ENCODE measurements around the gene NALCN. TPM values are rescaled to one million over a fixed set of nuclear protein-coding genes. Genes with fewer than 3 reads are reported as not detected.

Gene NALCN
- total and polyA plus RNA-seq, 4 experiments from 2014 or later = not detected

DNA sequence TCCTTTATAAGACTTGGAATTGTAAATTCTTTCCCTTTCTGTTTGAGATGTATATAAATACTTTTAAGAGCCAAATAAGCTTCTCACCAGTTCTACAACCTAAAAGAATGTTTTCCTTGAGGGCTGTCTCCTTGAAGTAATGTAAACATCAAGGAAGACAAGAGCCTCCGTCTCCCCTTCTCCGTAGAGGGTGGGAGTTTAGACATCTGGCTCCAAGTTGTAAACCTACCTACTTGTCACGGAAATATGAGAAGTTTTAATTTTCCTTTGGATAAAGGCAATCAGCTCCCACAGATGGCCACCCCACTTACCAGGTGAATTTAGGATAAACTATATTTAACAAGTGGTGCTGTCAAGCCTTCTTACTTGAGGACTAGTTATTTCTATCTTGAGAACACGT is 237.9 kb downstream of the NALCN start:
- ChIA-PET CTCF (ENCODE audit: partially characterized antibody) (no interaction called here), POLR2A (ENCODE audit: partially characterized antibody) (no interaction called here)
- no peaks in the 10 kb centered on the region for H3K9me3 ChIP-seq (ENCODE audit: control insufficient read depth in 1 of 2, low read length in 2 of 2)
- H3K27ac ChIP-seq (ENCODE audit: low read depth, low read length) = no peak overlapping the region
- Mint-ChIP-seq H3K4me3 (no peak overlapping the region), H3K9me3 (no peaks in the 10 kb centered on the region), H3K4me1 (no peaks in the 10 kb centered on the region), H3K36me3 (no peaks in the 10 kb centered on the region), H3K27ac (no peak overlapping the region), H3K27me3 (peaks cover 2% of the 10 kb centered on the region in 2 donors)
- H3K4me1 ChIP-seq (ENCODE audit: insufficient read depth, low read length) = no peaks in the 10 kb centered on the region
- H3K4me3 ChIP-seq (ENCODE audit: low read length in 2 of 2) = no peak overlapping the region
- H3K36me3 ChIP-seq (ENCODE audit: insufficient read depth, low read length) = no peaks in the 10 kb centered on the region
- no peaks in the 10 kb centered on the region for H3K27me3 ChIP-seq (ENCODE audit: insufficient read depth, low read length)
- DNase-seq = no peak
- intact Hi-C loops (cut with micrococcal nuclease) = no loop called here

DNA sequence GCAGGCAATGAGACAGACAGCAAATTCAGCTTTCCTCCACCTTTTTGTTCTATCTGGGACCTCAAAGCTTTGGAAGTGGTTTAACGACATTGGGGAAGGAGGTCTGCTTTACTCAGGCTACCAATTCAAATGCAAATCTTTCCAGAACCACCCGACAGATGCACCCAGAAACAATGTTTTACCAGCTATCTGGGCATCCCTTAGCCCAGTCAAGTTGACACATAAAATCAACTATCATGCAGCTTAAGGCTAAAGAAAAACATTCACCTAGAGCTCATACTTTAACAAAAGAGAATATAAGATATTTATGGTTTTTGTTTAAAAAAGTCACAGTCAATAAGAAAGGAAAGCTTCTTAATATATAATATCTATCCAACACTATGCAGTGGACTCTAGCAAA is 246.0 kb downstream of the NALCN start:
- H3K4me3 Mint-ChIP-seq = no peak overlapping the region
- ChIA-PET CTCF (ENCODE audit: partially characterized antibody) (no interaction called here), POLR2A (ENCODE audit: partially characterized antibody) (no interaction called here)
- Histone ChIP-seq H3K9me3 (ENCODE audit: control insufficient read depth in 1 of 2, low read length in 2 of 2) (no peaks in the 10 kb centered on the region), H3K27ac (ENCODE audit: low read depth, low read length) (no peak overlapping the region), H3K4me1 (ENCODE audit: insufficient read depth, low read length) (no peaks in the 10 kb centered on the region), H3K27me3 (ENCODE audit: insufficient read depth, low read length) (no peaks in the 10 kb centered on the region), H3K36me3 (ENCODE audit: insufficient read depth, low read length) (no peaks in the 10 kb centered on the region), H3K4me3 (ENCODE audit: low read length in 2 of 2) (no peak overlapping the region)
- no peaks in the 10 kb centered on the region for H3K4me1 Mint-ChIP-seq
- H3K27me3 Mint-ChIP-seq = peaks cover 2 to 6% of the 10 kb centered on the region in 2 donors
- H3K27ac Mint-ChIP-seq = no peak overlapping the region
- no peaks in the 10 kb centered on the region for H3K36me3 Mint-ChIP-seq
- H3K9me3 Mint-ChIP-seq = no peaks in the 10 kb centered on the region
- no peak for DNase-seq
- intact Hi-C loops (cut with micrococcal nuclease) = no loop called here

DNA sequence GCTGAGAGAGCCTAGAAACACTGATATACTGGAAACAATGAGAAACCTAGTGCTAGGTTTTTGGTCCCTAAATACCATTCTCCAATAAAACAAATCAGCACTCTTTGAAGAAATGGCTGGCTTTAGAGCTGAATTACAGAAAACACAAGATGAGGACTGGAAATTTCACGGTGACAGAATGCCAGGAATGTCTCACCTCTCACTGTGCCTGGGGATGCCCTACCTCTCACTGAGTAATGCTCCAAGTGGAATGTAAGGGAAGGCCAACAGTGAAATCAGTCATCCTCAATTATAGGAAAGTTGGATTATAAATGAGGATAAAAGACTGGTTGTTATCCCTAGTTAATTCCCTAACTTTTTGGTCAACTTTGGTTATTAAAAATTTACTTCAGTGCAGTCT is 259.0 kb downstream of the NALCN start:
- no peak overlapping the region for H3K4me3 ChIP-seq (ENCODE audit: low read length in 2 of 2)

DNA sequence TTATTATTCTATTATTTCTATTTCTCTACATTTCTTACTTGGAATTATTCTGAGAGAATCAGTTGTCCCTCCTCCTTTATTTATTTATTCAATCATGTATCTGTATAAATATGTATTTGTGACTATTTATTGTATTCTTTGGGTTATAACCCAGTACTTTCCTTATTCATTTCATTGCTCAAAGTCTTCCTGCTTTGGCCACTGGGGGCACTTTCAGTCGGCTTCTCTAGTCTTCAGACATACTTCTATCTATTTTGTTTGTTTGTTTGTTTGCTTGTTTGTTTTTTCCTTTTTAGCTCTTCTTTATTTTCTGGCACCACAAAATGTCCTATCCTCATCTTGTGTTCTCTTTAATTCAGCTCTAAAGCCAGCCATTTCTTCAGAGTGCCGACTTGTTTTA is 260.4 kb downstream of the NALCN start:
- Histone ChIP-seq H3K4me1 (ENCODE audit: insufficient read depth, low read length) (no peaks in the 10 kb centered on the region), H3K9me3 (ENCODE audit: control insufficient read depth in 1 of 2, low read length in 2 of 2) (no peaks in the 10 kb centered on the region), H3K27ac (ENCODE audit: low read depth, low read length) (no peak overlapping the region), H3K4me3 (ENCODE audit: low read length in 2 of 2) (no peak overlapping the region), H3K36me3 (ENCODE audit: insufficient read depth, low read length) (no peaks in the 10 kb centered on the region), H3K27me3 (ENCODE audit: insufficient read depth, low read length) (no peaks in the 10 kb centered on the region)
- Mint-ChIP-seq H3K27me3 (peaks cover 11 to 17% of the 10 kb centered on the region in 2 donors), H3K9me3 (peaks cover 0 to 1% (median 0%) of the 10 kb centered on the region in 8 donors), H3K4me1 (peaks cover 0 to 4% (median under 1%) of the 10 kb centered on the region in 4 donors), H3K36me3 (no peaks in the 10 kb centered on the region), H3K27ac (no peak overlapping the region), H3K4me3 (no peak overlapping the region)
- CTCF ChIA-PET (ENCODE audit: partially characterized antibody) = interaction anchor here (1.2 to 7.2 kb wide), 3 partner anchors 9 to 13 kb away, joined by 3 to 46 read pairs (median 4); no protein-coding TSS in a partner anchor
- DNase-seq = no peak
- intact Hi-C loops (cut with micrococcal nuclease) = no loop called here
- POLR2A ChIA-PET (ENCODE audit: partially characterized antibody) = no interaction called here

More for the DNA sequence above, 259.0 kb downstream of the NALCN start:
- no peaks in the 10 kb centered on the region for H3K36me3 Mint-ChIP-seq
- H3K27me3 Mint-ChIP-seq = peaks cover 7 to 14% of the 10 kb centered on the region in 2 donors
- H3K9me3 ChIP-seq (ENCODE audit: control insufficient read depth in 1 of 2, low read length in 2 of 2) = no peaks in the 10 kb centered on the region
- no peak overlapping the region for H3K4me3 Mint-ChIP-seq
- H3K27ac ChIP-seq (ENCODE audit: low read depth, low read length) = no peak overlapping the region
- ChIA-PET CTCF (ENCODE audit: partially characterized antibody) (interaction anchor here (1.6 to 7.2 kb wide), 2 partner anchors 9 to 12 kb away, joined by 4 to 46 read pairs; no protein-coding TSS in a partner anchor), POLR2A (ENCODE audit: partially characterized antibody) (no interaction called here)
- H3K4me1 Mint-ChIP-seq = peaks cover 0 to 8% (median under 1%) of the 10 kb centered on the region in 4 donors
- H3K9me3 Mint-ChIP-seq = peaks cover 0 to 1% (median 0%) of the 10 kb centered on the region in 8 donors
- no peaks in the 10 kb centered on the region for H3K4me1 ChIP-seq (ENCODE audit: insufficient read depth, low read length)
- no peak for DNase-seq
- no peak overlapping the region for H3K27ac Mint-ChIP-seq
- intact Hi-C loops (cut with micrococcal nuclease) = no loop called here
- H3K36me3 ChIP-seq (ENCODE audit: insufficient read depth, low read length) = no peaks in the 10 kb centered on the region
- H3K27me3 ChIP-seq (ENCODE audit: insufficient read depth, low read length) = no peaks in the 10 kb centered on the region

DNA sequence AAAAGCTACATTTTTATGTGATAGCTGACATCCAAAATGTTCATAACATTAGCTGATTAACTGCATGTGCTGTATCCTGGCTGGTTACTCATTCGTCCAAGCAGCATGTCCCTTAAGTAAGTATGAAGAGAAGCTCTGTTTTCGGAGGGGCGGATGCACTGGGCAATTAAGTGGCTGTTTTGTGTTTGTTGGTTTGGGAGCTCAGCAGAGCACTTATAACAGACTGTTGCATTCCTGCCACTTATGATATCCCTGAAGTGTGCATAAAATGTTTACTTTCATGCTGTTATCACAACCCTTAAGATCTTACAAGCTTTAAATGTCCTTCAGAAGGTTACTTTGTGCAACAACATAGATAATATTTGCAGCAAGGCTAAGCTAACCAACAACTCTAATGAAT is 264.1 kb downstream of the NALCN start:
- Histone ChIP-seq H3K9me3 (ENCODE audit: control insufficient read depth in 1 of 2, low read length in 2 of 2) (no peaks in the 10 kb centered on the region), H3K27me3 (ENCODE audit: insufficient read depth, low read length) (no peaks in the 10 kb centered on the region), H3K27ac (ENCODE audit: low read depth, low read length) (no peak overlapping the region), H3K4me1 (ENCODE audit: insufficient read depth, low read length) (no peaks in the 10 kb centered on the region), H3K4me3 (ENCODE audit: low read length in 2 of 2) (no peak overlapping the region), H3K36me3 (ENCODE audit: insufficient read depth, low read length) (no peaks in the 10 kb centered on the region)
- Mint-ChIP-seq H3K27me3 (peaks cover 19 to 22% of the 10 kb centered on the region in 2 donors), H3K4me3 (no peak overlapping the region), H3K27ac (no peak overlapping the region), H3K36me3 (no peaks in the 10 kb centered on the region), H3K4me1 (no peaks in the 10 kb centered on the region), H3K9me3 (no peaks in the 10 kb centered on the region)
- POLR2A ChIA-PET (ENCODE audit: partially characterized antibody) = no interaction called here
- intact Hi-C loops (cut with micrococcal nuclease) = no loop called here
- CTCF ChIA-PET (ENCODE audit: partially characterized antibody) = interaction anchor here (0.6 to 1.5 kb wide), 3 partner anchors 9 to 1404 kb away, joined by 3 to 5 read pairs (median 5); no protein-coding TSS in a partner anchor
- no peak for DNase-seq

DNA sequence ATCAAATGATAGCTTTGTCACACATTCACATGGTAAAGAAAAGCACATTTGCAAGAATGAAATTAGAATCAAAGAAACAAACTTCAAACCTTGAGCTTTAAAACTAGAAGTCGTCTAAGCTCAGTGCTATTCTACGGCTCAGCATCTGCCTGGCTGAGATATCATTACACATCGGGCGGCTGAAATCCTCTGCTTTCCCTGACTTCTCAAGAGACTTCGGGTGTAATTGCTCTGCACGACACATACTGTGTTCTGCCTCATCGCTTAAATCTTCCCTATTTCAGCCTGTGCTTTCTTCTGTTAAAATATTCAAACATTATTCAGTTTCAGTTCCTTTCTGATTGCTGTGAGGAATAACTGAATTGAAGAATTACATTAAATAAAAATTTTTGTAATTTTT is 265.3 kb downstream of the NALCN start:
- ChIA-PET POLR2A (ENCODE audit: partially characterized antibody) (no interaction called here), CTCF (ENCODE audit: partially characterized antibody) (interaction anchor here (1.1 to 1.2 kb wide), 2 partner anchors 10 to 1405 kb away, joined by 3 read pairs; no protein-coding TSS in a partner anchor)
- H3K4me1 ChIP-seq (ENCODE audit: insufficient read depth, low read length) = no peaks in the 10 kb centered on the region
- H3K9me3 ChIP-seq (ENCODE audit: control insufficient read depth in 1 of 2, low read length in 2 of 2) = no peaks in the 10 kb centered on the region
- no peak overlapping the region for H3K27ac ChIP-seq (ENCODE audit: low read depth, low read length)
- Mint-ChIP-seq H3K36me3 (no peaks in the 10 kb centered on the region), H3K27me3 (peaks cover 20 to 27% of the 10 kb centered on the region in 2 donors), H3K4me3 (no peak overlapping the region), H3K27ac (no peak overlapping the region), H3K4me1 (no peaks in the 10 kb centered on the region), H3K9me3 (no peaks in the 10 kb centered on the region)
- no peaks in the 10 kb centered on the region for H3K27me3 ChIP-seq (ENCODE audit: insufficient read depth, low read length)
- no peak for DNase-seq
- no peaks in the 10 kb centered on the region for H3K36me3 ChIP-seq (ENCODE audit: insufficient read depth, low read length)
- H3K4me3 ChIP-seq (ENCODE audit: low read length in 2 of 2) = no peak overlapping the region
- intact Hi-C loops (cut with micrococcal nuclease) = no loop called here

DNA sequence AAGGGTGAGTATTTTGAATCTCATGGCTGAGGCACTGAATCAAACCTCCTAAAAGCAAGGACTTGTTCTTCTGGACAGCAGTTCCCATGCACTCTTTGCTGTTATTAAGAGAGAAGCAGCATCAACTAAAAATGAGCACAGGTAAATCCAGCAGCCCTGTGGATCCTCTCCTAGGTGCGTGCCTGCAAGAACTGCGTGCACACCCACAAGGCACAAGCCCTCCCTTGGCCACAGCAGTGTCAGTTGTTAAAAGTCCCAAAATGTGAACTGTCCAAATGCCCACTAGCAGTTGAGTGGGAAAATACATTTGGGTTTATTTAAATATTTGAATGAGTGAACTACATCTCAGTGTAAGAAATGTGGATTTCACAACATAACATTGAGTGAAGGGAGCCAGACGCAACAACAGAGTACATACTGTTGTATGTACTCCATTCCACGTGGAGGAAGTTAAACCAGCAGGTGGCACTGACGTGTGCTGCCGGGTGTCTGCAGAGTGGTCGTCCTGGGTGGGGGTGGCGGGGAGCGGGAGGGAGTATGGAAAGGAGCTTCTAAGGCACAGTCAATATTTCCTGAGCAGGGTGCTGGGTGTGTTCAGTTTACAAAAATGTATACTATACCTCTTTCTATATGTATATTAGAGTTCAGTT is 266.4 kb downstream of the NALCN start:
- Mint-ChIP-seq H3K36me3 (no peaks in the 10 kb centered on the region), H3K9me3 (no peaks in the 10 kb centered on the region), H3K27ac (no peak overlapping the region), H3K4me1 (no peaks in the 10 kb centered on the region), H3K27me3 (peaks cover 18 to 26% of the 10 kb centered on the region in 2 donors), H3K4me3 (no peak overlapping the region)
- CTCF ChIA-PET (ENCODE audit: partially characterized antibody) = interaction anchor here (1.2 kb wide), 1 partner anchor 1406 kb away, joined by 3 read pairs; no protein-coding TSS in a partner anchor
- DNase-seq = no peak
- Histone ChIP-seq H3K4me1 (ENCODE audit: insufficient read depth, low read length) (no peaks in the 10 kb centered on the region), H3K27me3 (ENCODE audit: insufficient read depth, low read length) (no peaks in the 10 kb centered on the region), H3K27ac (ENCODE audit: low read depth, low read length) (no peak overlapping the region), H3K36me3 (ENCODE audit: insufficient read depth, low read length) (no peaks in the 10 kb centered on the region), H3K4me3 (ENCODE audit: low read length in 2 of 2) (no peak overlapping the region), H3K9me3 (ENCODE audit: control insufficient read depth in 1 of 2, low read length in 2 of 2) (no peaks in the 10 kb centered on the region)
- POLR2A ChIA-PET (ENCODE audit: partially characterized antibody) = no interaction called here
- intact Hi-C loops (cut with micrococcal nuclease) = no loop called here
